SW480 (cell line): ENCODE results near the gene DNAH6.
"Not testable (repeated sequence)": the region's sequence is repeated elsewhere in the genome, so short reads cannot be mapped to it uniquely, and the experiment has no call there.

Source experiments
- DNase-seq: peaks from one replicate; pipeline ENCODE4 v3.0.0-alpha.2; 2016; ENCODE audit warnings: low spot score

The DNAH6 gene

GRCh38 chr2:84516234-84516986, at the start of gene DNAH6:
Gene DNAH6 (plus strand): TSS chr2:84516498. CDS start chr2:84517827, 1,329 bp downstream.
- DNase-seq = peak; percentile 95

GRCh38 chr2:84467389-84467788, 48.9 kb upstream of the DNAH6 start:
- DNase-seq = no peak

GRCh38 chr2:84472423-84472822, 43.9 kb upstream of the DNAH6 start:
- DNase-seq = not testable (repeated sequence)

GRCh38 chr2:84472856-84473565, 43.3 kb upstream of the DNAH6 start:
- no peak for DNase-seq

GRCh38 chr2:84474176-84474575, 42.1 kb upstream of the DNAH6 start:
- DNase-seq = no peak

GRCh38 chr2:84477886-84478285, 38.4 kb upstream of the DNAH6 start:
- no peak for DNase-seq

- no peak for DNase-seq
Measured at GRCh38 chr2:84478867-84479266, 37.4 kb upstream of the DNAH6 start.

GRCh38 chr2:84481702-84482101, 34.6 kb upstream of the DNAH6 start:
- DNase-seq = peak; percentile 32

GRCh38 chr2:84482603-84483002, 33.7 kb upstream of the DNAH6 start:
- DNase-seq = no peak

GRCh38 chr2:84483320-84483719, 33.0 kb upstream of the DNAH6 start:
- DNase-seq = no peak

- peak; percentile 42 for DNase-seq
Measured at GRCh38 chr2:84486441-84487115, 29.7 kb upstream of the DNAH6 start.

GRCh38 chr2:84487298-84487996, 28.9 kb upstream of the DNAH6 start:
- no peak for DNase-seq

- no peak for DNase-seq
Measured at GRCh38 chr2:84491256-84491655, 25.0 kb upstream of the DNAH6 start.

- no peak for DNase-seq
Measured at GRCh38 chr2:84491741-84492140, 24.6 kb upstream of the DNAH6 start.

- DNase-seq = peak; percentile 20
Measured at GRCh38 chr2:84492571-84492970, 23.7 kb upstream of the DNAH6 start.

- DNase-seq = peak; percentile 7
Measured at GRCh38 chr2:84493514-84493913, 22.8 kb upstream of the DNAH6 start.

GRCh38 chr2:84494070-84494469, 22.2 kb upstream of the DNAH6 start:
- no peak for DNase-seq

- peak; percentile 74 for DNase-seq
Measured at GRCh38 chr2:84495539-84496146, 20.7 kb upstream of the DNAH6 start.

GRCh38 chr2:84496386-84496785, 19.9 kb upstream of the DNAH6 start:
- DNase-seq = no peak

GRCh38 chr2:84497285-84497684, 19.0 kb upstream of the DNAH6 start:
- DNase-seq = no peak

- no peak for DNase-seq
Measured at GRCh38 chr2:84498150-84498799, 18.0 kb upstream of the DNAH6 start.
